GM12892 (cell line): ENCODE results near the gene SYK.

Source experiments
- POLR2A ChIP-seq: IDR thresholded peaks from 2 replicates; pipeline ENCODE4 v1.6.1; 2011; ENCODE audit warnings: low read depth, low read length, control low read depth
- POLR2AphosphoS5 ChIP-seq: IDR thresholded peaks from 2 replicates; pipeline ENCODE4 v1.6.1; 2011; ENCODE audit warnings: low read depth, low read length, control low read depth

DNA sequence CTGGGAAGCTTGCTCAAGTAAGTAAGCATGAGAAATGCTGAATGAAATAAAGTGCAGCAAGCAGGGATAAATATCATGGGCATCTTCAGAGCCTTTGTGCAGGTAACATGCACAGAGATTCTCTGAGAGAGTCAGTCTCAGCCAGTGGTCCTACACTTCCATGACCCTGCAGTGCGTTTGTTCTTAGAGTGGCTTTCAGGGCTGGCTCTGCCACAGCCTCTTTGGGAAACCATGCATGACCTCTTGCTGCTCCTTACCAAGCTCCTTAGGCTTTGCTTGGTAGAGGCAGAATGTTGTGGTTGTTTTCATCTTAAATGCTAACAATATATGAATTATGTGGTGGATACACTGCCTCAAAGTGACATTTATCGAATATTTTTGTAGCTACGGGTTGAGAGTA is 5.4 kb downstream of the SYK start:
- TF ChIP-seq POLR2A (no peak), POLR2AphosphoS5 (no peak)
